WTC11 (cell line): ENCODE data around the gene PATL2. TPM values are rescaled to one million over a fixed set of nuclear protein-coding genes. Genes with fewer than 3 reads are reported as not detected.

ENCODE experiments used
- ATAC-seq: fragments of 200-7000 bp; cut with Tn5 transposase; 2 replicates; pipeline ENCODE4 v1.10.0; 2021; ENCODE audit warnings: mild to moderate bottlenecking, moderate library complexity
- CTCF ChIA-PET: fragments of 300-600 bp; sonication (Branson Sonifier 250); formaldehyde crosslinking; loops from one replicate; lab custom pipeline; 2021; ENCODE audit warnings: antibody characterized with exemption; lab: Charles Lee
- POLR2A ChIA-PET: fragments of 350-600 bp; sonication (Branson Sonifier 250); formaldehyde crosslinking; loops from one replicate; lab custom pipeline; 2021; ENCODE audit warnings: antibody characterized with exemption; lab: Charles Lee
- DNase-seq: peaks from one replicate; pipeline ENCODE4 v3.0.0; 2021; ENCODE audit warnings: low spot score
- H3K27ac Mint-ChIP-seq: 2 replicates; pipeline ENCODE4 v1.8.0; 2021; ENCODE audit warnings: mixed read lengths
- H3K27me3 Mint-ChIP-seq: 2 replicates; pipeline ENCODE4 v1.8.0; 2021; ENCODE audit warnings: low read depth, mild to moderate bottlenecking, moderate library complexity, mixed read lengths
- H3K36me3 Mint-ChIP-seq: 2 replicates; pipeline ENCODE4 v1.8.0; 2021; ENCODE audit warnings: mixed read lengths
- H3K4me1 Mint-ChIP-seq: 2 replicates; pipeline ENCODE4 v1.8.0; 2022; ENCODE audit warnings: mixed read lengths
- H3K4me3 Mint-ChIP-seq: 2 replicates; pipeline ENCODE4 v1.8.0; 2021; ENCODE audit warnings: mild to moderate bottlenecking, moderate library complexity, mixed read lengths
- H3K9me3 Mint-ChIP-seq: 2 replicates; pipeline ENCODE4 v1.8.0; 2021; ENCODE audit warnings: mixed read lengths
- AFF4 ChIP-seq: sonication (generic); formaldehyde crosslinking; IDR thresholded peaks from 2 replicates; pipeline ENCODE4 v1.8.1; 2023; ENCODE audit warnings: mild to moderate bottlenecking, missing genetic modification reagents, borderline replicate concordance
- AR ChIP-seq: fragments of 250-450 bp; sonication (Bioruptor Pico); IDR thresholded peaks from 2 replicates; pipeline ENCODE4 v1.9.0; 2021; ENCODE audit warnings: mild to moderate bottlenecking
- ARID4B ChIP-seq: sonication (generic); formaldehyde crosslinking; IDR thresholded peaks from 2 replicates; pipeline ENCODE4 v1.8.0; 2023; ENCODE audit warnings: missing genetic modification reagents, mild to moderate bottlenecking, borderline replicate concordance
- ESRRA ChIP-seq: sonication (generic); formaldehyde crosslinking; IDR thresholded peaks from 2 replicates; pipeline ENCODE4 v1.8.1; 2022; ENCODE audit warnings: mild to moderate bottlenecking, missing genetic modification reagents, borderline replicate concordance
- FOXJ3 ChIP-seq: sonication (generic); formaldehyde crosslinking; IDR thresholded peaks from 2 replicates; pipeline ENCODE4 v1.9.0; 2021; ENCODE audit warnings: missing genetic modification reagents, mild to moderate bottlenecking, borderline replicate concordance
- FOXK1 ChIP-seq: sonication (generic); formaldehyde crosslinking; IDR thresholded peaks from 2 replicates; pipeline ENCODE4 v1.8.0; 2022; ENCODE audit warnings: mild to moderate bottlenecking, moderate library complexity, missing genetic modification reagents
- GTF2I ChIP-seq: fragments of 250-450 bp; sonication (Bioruptor Pico); conservative IDR thresholded peaks from 2 replicates; pipeline ENCODE4 v1.4.0; 2021; ENCODE audit warnings: mild to moderate bottlenecking
- JUN ChIP-seq: sonication (generic); formaldehyde crosslinking; IDR thresholded peaks from 2 replicates; pipeline ENCODE4 v1.8.0; 2023; ENCODE audit warnings: mild to moderate bottlenecking, missing genetic modification reagents
- RELA ChIP-seq: sonication (generic); formaldehyde crosslinking; IDR thresholded peaks from 2 replicates; pipeline ENCODE4 v1.8.1; 2022; ENCODE audit warnings: missing genetic modification reagents, mild to moderate bottlenecking, borderline replicate concordance
- STAT6 ChIP-seq: sonication (generic); formaldehyde crosslinking; conservative IDR thresholded peaks from 2 replicates; pipeline ENCODE4 v1.8.1; 2023; ENCODE audit warnings: mild to moderate bottlenecking, low read depth, missing genetic modification reagents, moderate library complexity
- TEAD1 ChIP-seq: sonication (generic); formaldehyde crosslinking; IDR thresholded peaks from 2 replicates; pipeline ENCODE4 v1.8.0; 2022; ENCODE audit warnings: mild to moderate bottlenecking, missing genetic modification reagents
- USF2 ChIP-seq: sonication (generic); formaldehyde crosslinking; IDR thresholded peaks from 2 replicates; pipeline ENCODE4 v1.8.1; 2023; ENCODE audit warnings: mild to moderate bottlenecking, missing genetic modification reagents, moderate library complexity
- ZBTB21 ChIP-seq: sonication (generic); formaldehyde crosslinking; IDR thresholded peaks from 2 replicates; pipeline ENCODE4 v1.8.1; 2023; ENCODE audit warnings: mild to moderate bottlenecking, missing genetic modification reagents, borderline replicate concordance
- ZNF396 ChIP-seq: fragments of 250-450 bp; sonication (Bioruptor Pico); IDR thresholded peaks from 2 replicates; pipeline ENCODE4 v1.8.0; 2021; ENCODE audit warnings: mild to moderate bottlenecking, moderate library complexity, borderline replicate concordance
- ZNF425 ChIP-seq: fragments of 250-450 bp; sonication (Bioruptor Pico); conservative IDR thresholded peaks from 2 replicates; pipeline ENCODE4 v1.9.0; 2021; ENCODE audit warnings: mild to moderate bottlenecking
- ZSCAN18 ChIP-seq: fragments of 250-450 bp; sonication (Bioruptor Pico); IDR thresholded peaks from 2 replicates; pipeline ENCODE4 v2.1.2; 2022; ENCODE audit warnings: mild to moderate bottlenecking, moderate library complexity
- total RNA-seq: library from RNA; stranded (reverse); gene quantifications from 3 replicates; pipeline ENCODE4 v1.2.3, GENCODE V29; 2021

PATL2 gene
- total RNA-seq, 1 experiment from 2014 or later: 0.59 TPM

- no peaks in the 10 kb centered on the region; the same call in 1 of the 2 replicates for H3K9me3 Mint-ChIP-seq
- H3K4me3 Mint-ChIP-seq: no peak overlapping the region
- DNase-seq: no peak
- no peak overlapping the region for H3K27ac Mint-ChIP-seq
- POLR2A ChIA-PET: no interaction called here
- CTCF ChIA-PET: interaction anchor here (0.9 to 1.7 kb wide), 4 partner anchors 40 to 68 kb away, joined by 4 to 5 read pairs (median 4); partner anchors contain the start of genes PATL2 and TRIM69
- peaks cover 4% of the 10 kb centered on the region for H3K27me3 Mint-ChIP-seq
- ATAC-seq: no peak
- H3K36me3 Mint-ChIP-seq: no peaks in the 10 kb centered on the region
- H3K4me1 Mint-ChIP-seq: peaks cover 9% of the 10 kb centered on the region
- TF ChIP-seq RELA (CRISPR knock-in tag) (no peak), ZSCAN18 (no peak), TEAD1 (CRISPR knock-in tag) (no peak), ZNF425 (no peak), FOXK1 (no peak), GTF2I (CRISPR knock-in tag) (no peak), ZBTB21 (CRISPR knock-in tag) (no peak), USF2 (CRISPR knock-in tag) (no peak), ZNF396 (CRISPR knock-in tag) (no peak), AFF4 (CRISPR knock-in tag) (no peak), ARID4B (CRISPR knock-in tag) (no peak), JUN (no peak), ESRRA (no peak), AR (CRISPR knock-in tag) (no peak), STAT6 (no peak), FOXJ3 (CRISPR knock-in tag) (no peak)
Measured at GRCh38 chr15:44670087-44670950, 40.8 kb downstream of the PATL2 start.
